HG02588 (cell line): ENCODE data around the gene MBD4.
"Not testable (repeated sequence)": the region's sequence is repeated elsewhere in the genome, so short reads cannot be mapped to it uniquely, and the experiment has no call there.

ENCODE experiments used
- ATAC-seq: cut with Tn5 transposase; IDR thresholded peaks from one replicate; pipeline ENCODE4 v1.9.1; 2021; ENCODE audit warnings: mild to moderate bottlenecking, moderate library complexity; ENCODE audit not compliant: unreplicated experiment

The MBD4 gene

DNA sequence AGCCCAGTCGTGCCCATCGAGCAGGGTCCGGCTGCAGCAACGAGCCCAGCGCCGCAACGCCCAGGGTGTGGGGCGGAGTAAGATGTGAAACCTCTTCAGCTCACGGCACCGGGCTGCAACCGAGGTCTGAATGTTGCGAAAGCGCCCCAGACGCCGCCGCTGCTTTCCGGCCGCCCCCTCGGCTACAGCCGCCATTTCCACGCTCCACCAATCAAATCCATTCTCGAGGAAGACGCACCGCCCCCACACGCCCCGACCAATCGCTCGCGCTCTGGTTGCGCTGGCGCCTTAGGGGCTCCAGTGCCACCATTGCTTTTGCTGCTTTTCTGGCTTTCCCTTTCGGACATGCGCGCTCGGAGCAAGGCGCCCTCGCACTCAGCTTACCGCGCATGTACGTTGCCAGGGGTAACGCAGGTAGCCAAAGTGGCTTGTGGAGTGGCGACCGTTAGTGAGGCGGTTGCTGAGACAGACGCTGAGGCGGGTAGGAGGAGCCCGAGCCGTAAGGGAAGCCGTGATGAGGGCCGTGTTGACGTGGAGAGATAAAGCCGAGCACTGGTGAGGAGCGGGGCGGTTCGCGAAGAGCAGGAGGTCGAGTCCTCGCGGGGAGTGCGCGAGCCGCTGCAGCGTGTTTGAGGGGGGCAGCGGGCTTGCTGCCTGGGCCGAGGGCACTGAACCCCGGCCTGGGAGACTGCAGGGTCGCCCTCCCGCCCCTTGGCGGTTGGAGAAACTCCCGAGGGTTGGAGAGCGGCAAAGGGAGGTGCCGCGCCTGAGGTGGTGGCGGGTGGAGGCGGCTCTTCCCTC lies at the start of gene MBD4, which contains the start of gene IFT122:
TSS of gene MBD4 (minus strand) at position 132 of the 801 bp plus-strand sequence. CDS start at position 17, 115 bp downstream.
TSS of gene IFT122 (plus strand) at position 408 of the 801 bp plus-strand sequence. CDS start at position 515, 107 bp downstream.
- ATAC-seq = peak; percentile 87

DNA sequence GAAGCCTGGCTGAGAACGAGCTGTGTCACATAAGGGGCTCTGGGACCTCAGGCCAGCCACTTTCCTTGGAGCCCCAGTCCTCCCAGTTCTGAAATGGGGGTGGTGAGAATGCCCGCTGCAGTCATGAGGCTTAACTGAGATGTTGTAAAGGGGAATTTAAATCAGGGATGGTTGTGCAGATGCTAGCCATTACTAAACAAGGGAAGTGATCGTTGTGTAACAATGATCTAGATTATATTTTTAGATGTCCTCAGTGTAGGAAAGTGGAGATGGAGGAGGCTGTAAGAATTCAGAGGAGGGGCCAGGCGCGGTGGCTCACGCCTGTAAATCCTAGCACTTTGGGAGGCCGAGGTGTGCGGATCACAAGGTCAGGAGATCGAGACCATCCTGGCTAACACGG lies 49.5 kb upstream of the MBD4 start:
- ATAC-seq = not testable (repeated sequence)

DNA sequence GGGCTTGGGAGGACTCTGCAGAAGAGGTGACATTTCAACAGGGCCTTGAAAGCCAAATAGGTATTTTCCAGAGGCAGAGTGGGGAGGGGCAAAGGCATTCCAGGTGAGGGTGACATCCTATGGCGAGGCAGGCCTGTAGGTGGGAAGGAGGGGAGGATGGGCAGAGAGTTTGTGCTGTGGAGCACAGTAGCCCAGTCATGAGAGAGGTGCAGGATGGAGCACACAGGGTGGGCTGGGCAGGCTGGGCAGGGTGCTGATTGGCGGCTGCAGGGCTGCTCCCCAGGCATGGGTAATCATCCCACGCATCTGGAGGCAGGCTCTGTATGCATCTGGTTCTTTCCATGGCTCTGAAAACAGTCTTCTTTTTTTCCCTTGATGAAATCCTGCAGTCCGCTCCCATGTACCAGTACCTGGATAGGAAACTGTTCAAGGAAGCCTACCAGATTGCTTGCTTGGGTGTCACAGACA lies 48.2 kb upstream of the MBD4 start:
- ATAC-seq = not testable (repeated sequence)

- ATAC-seq = no peak
Measured at GRCh38 chr3:129487183-129487867, 47.6 kb upstream of the MBD4 start.

DNA sequence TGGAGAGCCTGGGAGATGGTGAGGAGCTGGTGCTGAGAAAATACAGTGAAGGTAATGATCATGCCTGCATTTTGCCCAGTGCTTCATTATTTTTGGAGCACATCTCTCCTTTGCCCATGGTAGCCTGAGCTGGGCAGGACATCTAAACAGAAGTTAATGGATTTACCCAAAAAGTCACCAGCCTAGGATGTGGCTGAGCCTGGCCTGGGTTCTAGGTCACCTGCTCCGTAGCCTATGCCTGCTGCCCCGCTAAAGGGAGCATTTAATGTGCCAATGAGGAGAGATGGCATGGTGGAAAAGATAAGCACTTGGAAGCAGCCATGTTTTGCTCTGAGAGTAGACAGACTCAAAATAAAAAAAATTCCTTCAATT lies 46.9 kb upstream of the MBD4 start:
- ATAC-seq = no peak

GRCh38 chr3:129485721-129486663 lies 46.2 kb upstream of the MBD4 start:
- ATAC-seq = no peak

- not testable (repeated sequence) for ATAC-seq
Measured at GRCh38 chr3:129485146-129485545, 45.4 kb upstream of the MBD4 start.

GRCh38 chr3:129483870-129484269 lies 44.1 kb upstream of the MBD4 start:
- no peak for ATAC-seq

- ATAC-seq = no peak
Measured at GRCh38 chr3:129482721-129483120, 43.0 kb upstream of the MBD4 start.

DNA sequence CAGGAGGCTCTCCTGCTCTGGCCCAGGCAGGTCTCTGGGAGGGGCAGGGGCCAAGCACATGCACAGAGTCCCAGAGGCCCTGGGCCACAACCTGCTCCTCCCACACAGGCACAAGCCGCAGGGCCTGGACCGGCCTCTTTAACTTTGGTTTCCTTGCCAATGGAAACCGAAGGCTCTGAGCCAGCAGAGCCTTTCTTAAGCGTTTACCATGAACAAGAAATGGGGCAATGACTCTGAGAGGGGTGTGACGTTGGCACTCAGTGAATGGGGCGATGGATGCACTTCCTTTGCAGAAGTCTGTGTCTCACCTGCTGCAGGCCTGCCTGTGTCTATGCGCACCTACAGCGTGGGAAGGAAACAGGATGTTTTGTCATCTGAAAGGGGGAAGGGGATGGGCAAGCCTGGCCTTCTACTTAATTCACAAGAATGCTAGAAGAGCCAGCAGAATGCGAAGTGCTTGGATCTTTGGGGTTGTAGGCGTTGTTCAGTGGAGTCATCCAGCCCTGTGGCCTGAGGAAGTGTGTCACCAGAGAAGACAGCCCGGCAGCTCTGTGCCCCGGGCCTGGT lies 42.1 kb upstream of the MBD4 start:
- ATAC-seq = no peak

DNA sequence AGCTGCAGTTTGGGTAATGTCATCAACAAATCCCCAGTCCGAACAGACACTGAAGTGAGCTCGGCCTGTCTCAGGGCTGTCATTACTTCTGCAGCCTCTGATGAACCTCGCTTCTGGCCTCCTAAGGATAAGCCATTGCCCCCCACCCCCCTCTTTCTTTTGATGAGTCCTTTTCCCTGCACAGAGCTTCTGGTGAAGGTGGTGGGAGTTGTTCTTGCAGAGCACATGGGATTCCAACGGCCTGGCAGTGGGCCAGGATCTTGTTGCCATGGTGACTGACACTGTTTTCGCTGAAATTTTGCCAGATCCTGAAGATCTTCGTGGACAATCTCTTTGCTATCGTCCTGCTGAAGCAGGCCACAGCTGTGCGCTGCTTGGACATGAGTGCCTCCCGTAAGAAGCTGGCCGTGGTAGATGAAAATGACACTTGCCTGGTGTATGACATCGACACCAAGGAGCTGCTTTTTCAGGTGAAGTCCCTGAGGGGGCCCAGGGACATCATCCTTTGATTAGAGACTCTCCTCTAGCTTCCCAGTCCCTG lies 41.5 kb upstream of the MBD4 start:
- ATAC-seq = not testable (repeated sequence)

DNA sequence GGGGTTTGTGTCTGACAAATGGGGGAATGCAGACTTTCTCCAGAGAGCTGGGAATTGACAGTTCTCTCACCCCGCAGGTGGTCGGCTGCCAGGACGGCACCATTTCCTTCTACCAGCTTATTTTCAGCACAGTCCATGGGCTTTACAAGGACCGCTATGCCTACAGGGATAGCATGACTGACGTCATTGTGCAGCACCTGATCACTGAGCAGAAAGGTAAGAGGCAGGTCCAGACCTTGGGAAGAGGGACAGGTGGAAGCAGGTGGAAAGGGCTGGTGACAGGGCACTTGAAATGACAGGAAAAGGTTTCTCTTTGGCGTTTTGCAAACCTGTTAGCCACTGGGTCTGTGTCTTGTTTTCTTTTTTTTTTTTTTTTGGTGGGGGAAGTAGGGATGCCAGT lies 36.8 kb upstream of the MBD4 start:
- no peak for ATAC-seq

DNA sequence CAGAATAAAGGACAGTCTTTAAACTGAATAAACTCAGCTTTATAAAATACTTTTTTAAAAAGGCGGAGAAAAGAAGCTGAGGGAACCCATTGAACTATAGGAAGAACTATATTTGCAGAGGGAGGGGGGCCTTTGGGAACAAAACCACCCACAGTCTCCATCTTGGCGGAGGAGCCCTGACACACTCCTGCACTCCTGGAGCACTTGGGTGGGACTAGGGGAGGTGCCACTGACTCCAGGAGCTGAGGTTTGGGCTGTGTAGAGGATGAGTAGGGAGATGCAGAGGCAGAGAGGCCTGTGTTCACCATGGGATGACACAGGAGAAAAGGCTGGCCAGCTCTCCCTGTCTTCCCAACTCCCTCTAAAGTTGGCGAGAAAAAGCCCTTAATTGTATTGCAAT lies 36.1 kb upstream of the MBD4 start:
- ATAC-seq = no peak

- no peak for ATAC-seq
Measured at GRCh38 chr3:129474984-129475804, 35.4 kb upstream of the MBD4 start.

- no peak for ATAC-seq
Measured at GRCh38 chr3:129473769-129474152, 34.0 kb upstream of the MBD4 start.

DNA sequence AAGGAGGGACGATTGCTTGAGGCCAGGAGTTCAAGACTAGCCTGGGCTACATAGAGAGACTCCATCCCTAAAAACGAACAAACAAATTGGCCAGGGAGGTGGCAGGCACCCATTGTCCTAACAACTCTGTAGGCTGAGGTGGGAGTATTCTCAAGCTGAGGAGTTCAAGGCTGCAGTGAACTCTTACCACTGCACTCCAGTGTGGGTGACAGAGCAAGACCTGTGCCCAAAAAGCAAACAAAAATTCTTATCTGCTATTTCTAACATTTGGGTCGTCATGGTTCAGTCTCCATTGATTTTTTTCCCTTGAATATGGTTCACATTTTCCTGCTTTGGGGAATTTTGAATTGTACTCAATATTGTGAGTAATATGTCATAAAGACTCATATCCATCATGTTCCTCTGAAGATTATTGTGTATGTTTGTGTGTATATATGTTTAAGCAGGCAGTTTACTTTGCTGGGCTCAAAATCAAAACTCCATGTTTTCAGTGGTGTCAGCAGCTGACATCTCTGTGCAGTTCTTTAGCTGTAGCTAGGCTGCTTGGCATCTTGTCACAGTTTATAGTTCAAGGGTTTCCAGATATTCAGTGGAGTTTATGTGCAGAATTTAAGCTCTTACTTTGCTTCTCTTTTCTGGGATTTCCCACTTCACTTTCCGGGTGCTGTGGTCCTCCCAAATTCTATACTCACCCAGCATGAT lies 33.5 kb upstream of the MBD4 start:
- ATAC-seq = no peak

DNA sequence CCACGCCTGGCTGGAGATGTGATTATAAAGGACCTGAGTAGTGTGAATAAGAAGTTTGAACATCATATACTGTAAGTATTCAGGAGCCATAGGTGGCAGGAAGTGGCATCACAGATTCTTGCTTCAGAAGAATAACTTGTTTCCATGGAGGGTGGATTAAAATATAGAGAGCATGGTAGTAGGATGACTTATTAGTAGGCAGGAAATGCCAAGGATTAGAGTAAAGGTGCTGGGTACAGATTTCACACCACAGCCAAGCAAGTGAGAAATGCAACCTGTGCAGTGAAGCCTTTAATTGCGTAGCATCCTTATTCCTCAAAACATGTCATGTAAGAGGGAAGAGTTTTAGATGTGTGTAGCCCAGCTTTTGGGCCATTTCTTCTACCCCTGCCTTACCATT lies 31.1 kb upstream of the MBD4 start:
- no peak for ATAC-seq

GRCh38 chr3:129469026-129469425 lies 29.3 kb upstream of the MBD4 start:
- no peak for ATAC-seq

DNA sequence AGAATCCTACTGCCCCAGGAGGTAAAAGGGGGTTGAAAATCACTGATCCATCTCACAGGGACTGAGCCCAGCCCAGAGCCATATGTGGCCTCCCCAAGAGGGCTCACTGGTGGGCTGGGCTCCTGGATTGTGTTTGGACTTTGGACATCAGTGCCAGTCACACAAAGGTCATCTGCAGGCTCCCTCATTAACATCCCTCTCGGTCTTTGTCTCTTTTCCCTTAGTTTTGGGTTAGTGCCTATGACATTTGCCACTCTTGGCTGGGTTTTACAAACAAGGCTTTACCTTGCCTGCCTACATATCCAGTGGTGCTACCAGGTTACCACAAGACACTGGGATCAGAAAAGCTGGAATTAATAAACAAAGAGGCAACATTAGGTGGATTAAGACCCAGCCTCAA lies 28.2 kb upstream of the MBD4 start:
- no peak for ATAC-seq
